ENCODE results near the gene ASTN2.

Gene ASTN2

GRCh38 chr9:116391306-116391900, 1023.5 kb downstream of the ASTN2 start:
- DNase-seq, result no peak

- DNase-seq, result no peak
These were observed 1024.3 kb downstream of the ASTN2 start for GRCh38 chr9:116390303-116391228.

- no peak for DNase-seq
These were observed 1025.1 kb downstream of the ASTN2 start for GRCh38 chr9:116389541-116390302.

GRCh38 chr9:116387934-116388698, 1026.7 kb downstream of the ASTN2 start:
- no peak for DNase-seq

- no peak for DNase-seq
These were observed 1030.9 kb downstream of the ASTN2 start for GRCh38 chr9:116383936-116384335.

- no peak for DNase-seq
These were observed 1031.7 kb downstream of the ASTN2 start for GRCh38 chr9:116383133-116383532.

GRCh38 chr9:116382053-116382452, 1032.8 kb downstream of the ASTN2 start:
- DNase-seq, result no peak

- DNase-seq, result no peak
These were observed 1033.5 kb downstream of the ASTN2 start for GRCh38 chr9:116381350-116381749.

GRCh38 chr9:116380496-116380995, 1034.3 kb downstream of the ASTN2 start:
- DNase-seq, result no peak

GRCh38 chr9:116379821-116380220, 1035.0 kb downstream of the ASTN2 start:
- DNase-seq, result no peak

- no peak for DNase-seq
These were observed 1036.0 kb downstream of the ASTN2 start for GRCh38 chr9:116378873-116379272.

- DNase-seq, result no peak
These were observed 1037.6 kb downstream of the ASTN2 start for GRCh38 chr9:116377179-116377798.
